HG02943 (cell line): ENCODE data around the gene EME1.

Experiments used
- ATAC-seq: cut with Tn5 transposase; IDR thresholded peaks from one replicate; pipeline ENCODE4 v1.9.1; 2021; ENCODE audit warnings: mild to moderate bottlenecking, low read depth, moderate library complexity; ENCODE audit not compliant: unreplicated experiment

The EME1 gene

GRCh38 chr17:50347894-50348291 is 25.1 kb upstream of the EME1 start:
- ATAC-seq = no peak

- ATAC-seq = no peak
Measured at GRCh38 chr17:50348522-50349242, 24.3 kb upstream of the EME1 start.

GRCh38 chr17:50349243-50349600 is 23.8 kb upstream of the EME1 start:
- no peak for ATAC-seq

GRCh38 chr17:50350733-50351132 is 22.3 kb upstream of the EME1 start:
- no peak for ATAC-seq

- ATAC-seq = no peak
Measured at GRCh38 chr17:50352072-50352692, 20.8 kb upstream of the EME1 start.

- ATAC-seq = no peak
Measured at GRCh38 chr17:50352693-50353599, 20.1 kb upstream of the EME1 start.

- ATAC-seq = no peak
Measured at GRCh38 chr17:50353600-50354195, 19.3 kb upstream of the EME1 start.

GRCh38 chr17:50354198-50354597 is 18.8 kb upstream of the EME1 start:
- ATAC-seq = no peak

GRCh38 chr17:50354776-50355175 is 18.3 kb upstream of the EME1 start:
- ATAC-seq = no peak

- no peak for ATAC-seq
Measured at GRCh38 chr17:50355336-50355700, 17.7 kb upstream of the EME1 start.

GRCh38 chr17:50355701-50356341 is 17.2 kb upstream of the EME1 start:
- no peak for ATAC-seq

- ATAC-seq = no peak
Measured at GRCh38 chr17:50356418-50356817, 16.6 kb upstream of the EME1 start.

- no peak for ATAC-seq
Measured at GRCh38 chr17:50356892-50357510, 16.0 kb upstream of the EME1 start.

GRCh38 chr17:50358177-50358576 is 14.9 kb upstream of the EME1 start:
- no peak for ATAC-seq

- ATAC-seq = no peak
Measured at GRCh38 chr17:50359005-50359699, 13.9 kb upstream of the EME1 start.

- no peak for ATAC-seq
Measured at GRCh38 chr17:50359998-50360461, 13.0 kb upstream of the EME1 start.

- no peak for ATAC-seq
Measured at GRCh38 chr17:50360486-50361115, 12.4 kb upstream of the EME1 start.

GRCh38 chr17:50361561-50362480 is 11.2 kb upstream of the EME1 start:
- no peak for ATAC-seq
